GM19397 (cell line): Measurements from ENCODE around the gene TET2.
"Not testable (repeated sequence)": the region's sequence is repeated elsewhere in the genome, so short reads cannot be mapped to it uniquely, and the experiment has no call there.

Source experiments
- ATAC-seq: cut with Tn5 transposase; IDR thresholded peaks from one replicate; pipeline ENCODE4 v1.9.1; 2021; ENCODE audit warnings: mild to moderate bottlenecking, moderate library complexity; ENCODE audit not compliant: unreplicated experiment

The TET2 gene

DNA sequence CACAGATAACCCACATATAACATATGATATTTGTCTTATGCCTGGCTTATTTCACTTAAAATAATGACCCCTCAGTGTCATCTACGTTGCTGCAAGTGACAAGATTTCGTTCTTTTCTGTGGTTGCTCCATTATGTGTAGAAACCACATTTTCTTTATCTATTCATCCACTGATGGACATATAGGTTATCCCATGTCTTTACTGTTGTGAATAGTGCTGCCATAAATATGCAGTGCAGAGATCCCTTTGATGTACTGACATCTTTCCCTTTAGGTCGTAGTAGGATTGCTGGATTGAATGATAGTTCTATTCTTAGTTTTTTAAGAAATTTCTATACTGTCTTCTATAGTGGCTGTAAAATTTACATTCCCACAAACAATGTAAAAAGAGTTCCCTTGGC lies 135.8 kb downstream of the TET2 start:
- ATAC-seq, result no peak

DNA sequence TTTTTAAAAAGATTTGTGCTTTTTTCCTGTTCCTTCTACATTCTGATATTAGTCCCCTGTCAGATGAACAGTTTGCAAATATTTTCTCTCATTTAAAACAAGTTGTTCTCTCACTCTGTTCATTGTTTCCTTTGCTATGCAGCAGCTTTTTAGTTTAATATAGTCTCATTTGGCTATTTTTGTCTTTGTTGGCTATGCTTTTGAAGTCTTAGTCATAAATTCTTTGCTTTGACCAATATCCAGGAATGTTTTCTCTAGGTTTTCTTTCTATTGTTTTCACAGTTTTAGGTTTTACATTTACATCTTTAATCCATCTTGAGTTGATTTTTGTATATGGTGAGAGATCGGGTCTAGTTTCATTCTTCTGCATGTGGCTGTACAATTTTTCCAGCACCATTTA lies 136.8 kb downstream of the TET2 start:
- ATAC-seq, result no peak

DNA sequence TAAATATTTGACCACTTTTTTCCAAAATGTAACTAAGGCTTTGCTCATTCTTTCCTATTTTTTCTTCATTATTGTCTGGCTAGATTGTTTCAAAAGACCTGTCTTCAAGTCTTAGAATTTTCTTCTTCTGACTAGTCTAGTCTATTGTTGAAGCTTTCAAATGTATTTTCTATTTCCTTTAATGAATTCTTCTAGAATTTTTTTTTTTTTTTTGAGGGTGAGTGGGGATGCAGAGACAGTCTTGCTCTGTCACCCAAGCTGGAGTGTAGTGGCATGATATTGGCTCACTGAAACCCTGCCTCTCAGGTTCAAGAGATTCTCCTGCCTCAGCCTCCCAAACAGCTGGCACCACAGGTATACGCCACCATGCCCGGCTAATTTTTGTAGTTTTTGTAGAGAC lies 141.4 kb downstream of the TET2 start:
- no peak for ATAC-seq

DNA sequence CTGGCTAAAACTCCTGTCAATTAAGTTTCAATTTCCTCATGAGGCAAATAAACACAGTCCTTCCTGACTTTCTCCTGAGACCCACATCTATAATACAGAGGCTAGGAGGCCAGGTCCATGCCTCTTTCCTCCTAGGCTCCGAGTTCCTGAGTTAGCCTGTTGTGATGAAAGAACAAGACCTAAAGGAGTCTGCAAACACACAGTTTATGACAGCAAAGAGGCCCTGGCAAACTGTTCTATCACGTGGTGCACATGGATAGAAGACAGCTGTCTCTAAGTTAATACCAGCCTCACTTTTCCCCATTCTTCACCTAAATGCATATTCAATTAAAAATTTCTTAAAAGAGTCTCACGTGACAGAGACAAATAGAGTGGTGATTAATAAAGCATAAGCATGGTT lies 145.2 kb downstream of the TET2 start:
- ATAC-seq, result no peak

GRCh38 chr4:105293360-105293759 lies 146.7 kb downstream of the TET2 start:
- no peak for ATAC-seq

GRCh38 chr4:105296672-105297071 lies 150.0 kb downstream of the TET2 start:
- ATAC-seq, result no peak

DNA sequence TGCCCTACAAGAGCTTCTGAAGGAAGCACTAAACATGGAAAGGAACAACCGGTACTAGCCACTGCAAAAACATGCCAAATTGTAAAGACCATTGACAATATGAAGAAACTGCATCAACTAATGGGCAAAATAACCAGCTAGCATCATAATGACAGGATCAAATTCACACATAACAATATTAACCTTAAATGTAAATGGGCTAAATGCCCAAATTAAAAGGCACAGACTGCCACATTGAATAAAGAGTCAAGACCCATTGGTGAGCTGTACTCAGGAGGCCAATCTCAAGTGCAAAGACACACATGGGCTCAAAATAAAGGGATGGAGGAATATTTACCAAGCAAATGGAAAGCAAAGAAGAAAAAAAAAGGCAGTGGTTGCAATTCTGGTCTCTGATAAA lies 152.4 kb downstream of the TET2 start:
- not testable (repeated sequence) for ATAC-seq

DNA sequence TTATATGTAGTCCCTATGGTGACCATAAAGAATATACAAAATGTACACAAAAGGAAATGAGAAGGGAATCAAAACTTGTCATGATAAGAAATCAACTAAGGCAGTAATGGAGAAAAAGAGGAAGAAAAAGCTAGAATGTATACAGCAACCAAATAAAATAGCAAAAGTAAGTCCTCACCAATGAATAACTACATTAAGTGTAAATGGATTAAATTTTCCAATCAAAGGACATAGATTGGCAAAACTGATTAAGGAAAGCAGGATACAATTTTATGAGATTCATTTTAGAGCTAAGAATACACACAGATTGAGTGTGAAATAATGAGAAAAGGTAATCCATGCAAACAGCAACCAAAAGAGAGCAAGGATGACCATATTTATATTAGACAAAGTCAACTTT lies 157.4 kb downstream of the TET2 start:
- no peak for ATAC-seq

- peak; percentile 39 for ATAC-seq
These were observed 158.6 kb downstream of the TET2 start for GRCh38 chr4:105305019-105305836.

DNA sequence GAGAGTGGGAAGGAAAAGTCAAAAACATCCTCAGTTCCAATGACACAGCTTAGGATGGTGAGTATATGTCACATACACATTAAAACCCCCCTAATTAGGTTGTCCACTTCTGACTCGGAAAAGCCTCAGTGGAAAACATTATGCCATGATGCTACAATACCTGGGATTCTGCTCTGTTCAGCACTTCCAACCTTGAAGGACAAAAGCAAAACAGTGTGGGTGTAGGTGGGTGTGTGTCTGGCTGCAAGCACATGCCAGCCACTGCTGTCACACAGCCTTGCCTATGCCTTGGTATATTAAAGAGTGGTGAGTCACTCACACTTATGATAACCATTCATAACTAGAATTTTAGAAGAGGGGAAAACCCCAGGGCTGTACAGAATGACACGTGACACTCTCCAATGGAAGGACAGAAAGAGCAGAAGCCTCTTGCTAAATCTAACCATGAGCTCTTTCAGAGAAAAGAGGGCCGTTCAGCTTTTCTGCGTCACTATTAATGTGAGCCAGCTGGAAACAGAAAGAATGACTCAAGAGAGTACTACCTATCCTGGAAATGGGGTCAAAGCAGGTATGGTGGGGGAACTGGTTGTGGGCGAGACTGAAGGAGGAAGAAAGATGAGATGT lies 159.6 kb downstream of the TET2 start:
- ATAC-seq, result peak; percentile 90

- no peak for ATAC-seq
These were observed 160.1 kb downstream of the TET2 start for GRCh38 chr4:105306820-105307219.

DNA sequence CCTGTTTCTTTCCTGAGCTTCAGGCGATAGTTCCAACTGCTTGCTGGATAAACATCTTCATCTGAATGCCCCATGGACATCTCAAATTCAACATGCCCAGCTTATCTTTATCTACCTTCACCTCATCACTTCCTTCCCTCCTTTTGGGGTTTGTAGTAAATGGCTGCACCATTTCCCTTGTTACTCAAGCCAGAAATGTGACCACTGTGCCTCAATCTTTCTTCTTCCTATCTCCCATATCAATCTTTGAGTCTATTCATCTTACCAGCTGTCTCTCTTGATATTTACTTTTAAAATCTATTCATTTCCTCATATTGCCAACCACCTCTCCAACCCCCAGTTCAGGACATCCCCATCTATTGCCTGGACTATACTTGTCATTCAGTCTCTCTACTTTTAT lies 171.8 kb downstream of the TET2 start:
- ATAC-seq, result no peak

DNA sequence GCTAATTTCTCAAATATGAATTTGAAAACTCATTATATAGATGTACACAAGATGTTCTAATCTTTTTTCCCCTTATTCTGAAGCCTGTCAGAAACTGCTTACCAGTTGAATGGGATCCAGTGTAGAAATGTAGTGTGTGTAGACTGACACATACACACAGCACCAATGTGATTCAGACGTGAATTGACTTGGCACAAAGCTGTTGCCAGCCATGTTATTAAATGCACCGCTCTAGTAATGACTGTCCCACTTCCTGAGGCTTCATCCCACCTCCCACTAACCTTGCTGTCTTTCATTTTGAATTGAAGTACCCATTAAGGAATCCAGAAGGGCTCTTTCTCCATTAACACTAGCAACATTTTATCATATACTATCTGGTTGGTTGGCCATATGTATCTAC lies 180.5 kb downstream of the TET2 start:
- no peak for ATAC-seq

DNA sequence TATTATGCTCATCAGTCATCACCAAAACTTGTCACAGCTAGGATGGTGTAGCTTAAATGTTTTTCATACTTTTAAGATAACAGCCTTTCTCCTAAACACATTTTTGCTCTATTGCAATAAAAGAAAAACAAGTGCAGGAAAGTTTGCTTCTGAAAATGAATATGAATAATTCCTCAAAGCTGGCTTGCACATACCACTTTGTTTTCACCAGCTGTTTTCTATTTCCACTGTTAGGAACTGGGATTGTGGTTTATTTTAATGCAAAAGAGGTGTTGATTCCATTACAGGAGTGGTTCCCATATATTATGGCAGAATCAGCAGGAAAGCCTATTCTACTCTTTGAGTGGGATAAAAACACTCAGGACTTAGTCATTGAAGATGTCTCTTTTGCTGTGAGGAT lies 181.3 kb downstream of the TET2 start:
- no peak for ATAC-seq

GRCh38 chr4:105329081-105329480 lies 182.4 kb downstream of the TET2 start:
- no peak for ATAC-seq
